ENCODE data around the gene PRPSAP1.

DNA sequence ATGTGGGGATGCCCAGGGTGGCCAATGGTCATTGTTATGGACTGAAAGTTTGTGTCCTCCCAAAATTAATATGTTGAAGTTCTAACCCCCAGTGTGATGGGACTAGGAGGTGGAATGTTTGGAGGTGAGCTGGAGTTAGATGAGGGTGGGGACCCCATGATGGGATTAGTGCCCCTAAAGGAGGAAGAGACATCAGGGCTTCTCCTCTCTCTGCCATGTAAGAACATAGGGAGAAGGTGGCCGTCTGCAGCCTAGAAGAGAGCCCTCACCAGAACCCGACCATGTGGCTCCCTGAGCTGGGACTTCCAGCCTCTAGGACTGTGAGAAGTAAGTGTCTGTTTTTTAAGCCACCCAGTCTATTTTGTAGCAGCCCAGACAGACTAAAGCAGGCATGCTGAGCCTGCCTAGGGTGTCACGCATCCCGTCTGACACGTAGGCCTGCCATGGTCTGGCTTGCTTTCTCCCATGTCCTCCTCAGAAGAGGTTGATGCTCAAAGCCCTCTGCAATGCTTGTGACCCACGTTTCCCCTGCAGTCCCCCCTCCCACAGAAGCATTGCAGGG lies 4.0 kb upstream of the PRPSAP1 start:
- TF ChIP-seq CTCF (conservative IDR thresholded peaks at IDR 0.05; ENCODE audit: low read length) = no peak
- no peak for TF ChIP-seq EZH2phosphoT487 (IDR thresholded peaks at IDR 0.05; ENCODE audit: borderline replicate concordance, low read depth, low read length)
